Measurements from ENCODE around the gene FAM20C. TPM values are rescaled to one million over a fixed set of nuclear protein-coding genes. Genes with fewer than 3 reads are reported as not detected.

Gene FAM20C
- total RNA-seq, 1 experiment from 2014 or later: 62.6 TPM

- Mint-ChIP-seq H3K27ac (no peak overlapping the region), H3K9me3 (no peaks in the 10 kb centered on the region; a peak in 1 of 5 replicates), H3K27me3 (ENCODE audit: low read depth) (peaks cover 1% of the 10 kb centered on the region; the same call in 1 of the 2 replicates), H3K4me1 (peaks cover 7 to 8% of the 10 kb centered on the region in 2 experiments; a peak in 3 of 4 replicates), H3K4me3 (no peak overlapping the region), H3K36me3 (ENCODE audit: insufficient read depth in 1 of 3, low read depth in 3 of 3) (peaks cover 30 to 53% (median 42%) of the 10 kb centered on the region in 3 experiments)
- no peak overlapping the region for H3K56ac ChIP-seq (ENCODE audit: insufficient read length, low read depth, low read length)
- TF ChIP-seq CTCF (conservative IDR thresholded peaks at IDR 0.05): no peak
- no peak overlapping the region for H2AK5ac ChIP-seq (ENCODE audit: insufficient read length, low read length)
- H2AFZ ChIP-seq (ENCODE audit: low read length): no peak overlapping the region
- no peak overlapping the region for H2BK5ac ChIP-seq (ENCODE audit: insufficient read length, low read length)
- H3K27ac ChIP-seq (ENCODE audit: insufficient read length, low read depth, low read length): no peak overlapping the region
- H3K79me1 ChIP-seq (ENCODE audit: insufficient read depth, low read depth, low read length, poor library complexity, severe bottlenecking): no peaks in the 10 kb centered on the region
- no peak overlapping the region for H3K23ac ChIP-seq (ENCODE audit: insufficient read length, low read depth, low read length)
- no CpG with 5 or more reads among the region's 21 CpGs for WGBS (ENCODE audit: extremely low coverage, insufficient read length, low lambda C conversion rate)
- H3K27me3 ChIP-seq (ENCODE audit: insufficient read depth, low read length): no peaks in the 10 kb centered on the region
- H3K4ac ChIP-seq (ENCODE audit: low read depth, low read length): no peak overlapping the region
- H2BK12ac ChIP-seq (ENCODE audit: insufficient read length, low read depth, low read length): no peak overlapping the region
- H4K20me1 ChIP-seq (ENCODE audit: control insufficient read depth, insufficient read depth, insufficient read length): peaks cover 2% of the 10 kb centered on the region
- H2BK20ac ChIP-seq (ENCODE audit: low read depth, low read length, poor library complexity, severe bottlenecking): no peak overlapping the region
- no peak overlapping the region for H3K18ac ChIP-seq (ENCODE audit: insufficient read length, low read depth, low read length)
- no peak overlapping the region for H3K14ac ChIP-seq (ENCODE audit: insufficient read depth, low read length)
- no peaks in the 10 kb centered on the region; the same call in 1 of the 2 replicates for H3K79me2 ChIP-seq (ENCODE audit: insufficient read depth, low read length)
- no peak overlapping the region for H2BK120ac ChIP-seq (ENCODE audit: low read depth, low read length, poor library complexity, severe bottlenecking)
- no peak for DNase-seq
- H2BK15ac ChIP-seq (ENCODE audit: low read depth, low read length): no peak overlapping the region
- no peak overlapping the region for H4K91ac ChIP-seq (ENCODE audit: insufficient read length, low read depth, low read length)
- H3K4me2 ChIP-seq (ENCODE audit: insufficient read depth, insufficient read length, low read length): no peak overlapping the region
- H3K9ac ChIP-seq (ENCODE audit: extremely low read depth, insufficient read length, low read length): no peak overlapping the region
- no peaks in the 10 kb centered on the region for H3K4me1 ChIP-seq (ENCODE audit: insufficient read depth, low read length)
- H4K8ac ChIP-seq (replicated peaks; ENCODE audit: insufficient read length, low read depth, low read length): no peak overlapping the region
- H3T11ph ChIP-seq (ENCODE audit: low read length): no peak overlapping the region
- H4K5ac ChIP-seq (ENCODE audit: insufficient read length, low read depth, low read length): no peak overlapping the region
- no peaks in the 10 kb centered on the region for H3K9me3 ChIP-seq (ENCODE audit: control insufficient read depth, low read depth, low read length)
- no peaks in the 10 kb centered on the region for H3K23me2 ChIP-seq (ENCODE audit: insufficient read length, low read depth, low read length, poor library complexity, severe bottlenecking)
These were observed 18.8 kb downstream of the FAM20C start for GRCh38 chr7:211033-211714.
